Measurements from ENCODE around the gene EYS. TPM values are rescaled to one million over a fixed set of nuclear protein-coding genes. Genes with fewer than 3 reads are reported as not detected.

Gene EYS
- total RNA-seq, 1 experiment from 2014 or later: not detected

DNA sequence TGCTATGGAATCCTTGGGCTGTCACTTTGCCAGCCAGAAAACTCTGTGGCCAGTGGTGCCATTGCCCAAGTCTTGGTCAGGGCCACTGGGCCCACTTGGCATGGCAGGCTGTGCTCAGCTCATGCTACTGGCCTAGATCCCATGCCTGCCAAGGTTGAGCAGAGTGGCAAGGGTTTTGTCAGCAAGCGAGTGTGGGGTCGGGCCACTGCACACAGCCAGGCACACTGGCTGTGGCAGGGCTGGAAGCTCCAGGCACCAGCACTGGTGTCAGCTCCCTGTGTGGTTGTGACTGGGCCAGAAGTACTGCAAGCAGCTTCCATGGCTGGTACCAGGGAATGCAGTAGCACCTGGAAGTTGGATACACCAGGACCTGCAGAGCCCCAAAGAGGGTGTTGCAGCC is 846.8 kb downstream of the EYS start:
- Mint-ChIP-seq H3K4me1 (no peaks in the 10 kb centered on the region), H3K27me3 (ENCODE audit: low read depth) (no peaks in the 10 kb centered on the region), H3K27ac (no peak overlapping the region), H3K9me3 (peaks cover 3 to 5% of the 10 kb centered on the region in 2 experiments; a peak in 4 of 5 replicates), H3K4me3 (no peak overlapping the region), H3K36me3 (ENCODE audit: insufficient read depth in 1 of 3, low read depth in 3 of 3) (peaks cover 0 to 9% (median 7%) of the 10 kb centered on the region in 3 experiments; a peak in 4 of 7 replicates)
- Histone ChIP-seq H4K5ac (ENCODE audit: insufficient read length, low read depth, low read length) (no peak overlapping the region), H3K27me3 (ENCODE audit: insufficient read depth, low read length) (no peaks in the 10 kb centered on the region), H2AK5ac (ENCODE audit: insufficient read length, low read length) (no peak overlapping the region), H2BK5ac (ENCODE audit: insufficient read length, low read length) (no peak overlapping the region), H3K9ac (ENCODE audit: extremely low read depth, insufficient read length, low read length) (no peak overlapping the region), H2BK120ac (ENCODE audit: low read depth, low read length, poor library complexity, severe bottlenecking) (no peak overlapping the region), H3K14ac (ENCODE audit: insufficient read depth, low read length) (no peak overlapping the region), H2BK12ac (ENCODE audit: insufficient read length, low read depth, low read length) (no peak overlapping the region), H3K4ac (ENCODE audit: low read depth, low read length) (no peak overlapping the region), H3K23ac (ENCODE audit: insufficient read length, low read depth, low read length) (no peak overlapping the region), H3K27ac (ENCODE audit: insufficient read length, low read depth, low read length) (no peak overlapping the region), H3K4me1 (ENCODE audit: insufficient read depth, low read length) (no peaks in the 10 kb centered on the region), H3K79me1 (ENCODE audit: insufficient read depth, low read depth, low read length, poor library complexity, severe bottlenecking) (no peaks in the 10 kb centered on the region), H2BK15ac (ENCODE audit: low read depth, low read length) (no peak overlapping the region), H3K4me2 (ENCODE audit: insufficient read depth, insufficient read length, low read length) (no peak overlapping the region), H2AFZ (ENCODE audit: low read length) (no peak overlapping the region), H3K56ac (ENCODE audit: insufficient read length, low read depth, low read length) (no peak overlapping the region), H3K18ac (ENCODE audit: insufficient read length, low read depth, low read length) (no peak overlapping the region), H4K8ac (replicated peaks; ENCODE audit: insufficient read length, low read depth, low read length) (no peak overlapping the region), H4K91ac (ENCODE audit: insufficient read length, low read depth, low read length) (no peak overlapping the region), H2BK20ac (ENCODE audit: low read depth, low read length, poor library complexity, severe bottlenecking) (no peak overlapping the region), H3K23me2 (ENCODE audit: insufficient read length, low read depth, low read length, poor library complexity, severe bottlenecking) (peaks cover 3% of the 10 kb centered on the region), H3T11ph (ENCODE audit: low read length) (no peak overlapping the region), H3K79me2 (ENCODE audit: insufficient read depth, low read length) (no peaks in the 10 kb centered on the region), H4K20me1 (ENCODE audit: control insufficient read depth, insufficient read depth, insufficient read length) (no peaks in the 10 kb centered on the region), H3K9me3 (ENCODE audit: control insufficient read depth, low read depth, low read length) (no peaks in the 10 kb centered on the region)
- no peak for DNase-seq
- no CpG with 5 or more reads among the region's 2 CpGs for WGBS (ENCODE audit: extremely low coverage, insufficient read length, low lambda C conversion rate)
- TF ChIP-seq CTCF (conservative IDR thresholded peaks at IDR 0.05): no peak
